ENCODE data around the gene BAZ2B. TPM values are rescaled to one million over a fixed set of nuclear protein-coding genes. Genes with fewer than 3 reads are reported as not detected.

Gene BAZ2B
- total and polyA plus RNA-seq, 2 experiments from 2014 or later = 51.7 to 62.9 TPM

DNA sequence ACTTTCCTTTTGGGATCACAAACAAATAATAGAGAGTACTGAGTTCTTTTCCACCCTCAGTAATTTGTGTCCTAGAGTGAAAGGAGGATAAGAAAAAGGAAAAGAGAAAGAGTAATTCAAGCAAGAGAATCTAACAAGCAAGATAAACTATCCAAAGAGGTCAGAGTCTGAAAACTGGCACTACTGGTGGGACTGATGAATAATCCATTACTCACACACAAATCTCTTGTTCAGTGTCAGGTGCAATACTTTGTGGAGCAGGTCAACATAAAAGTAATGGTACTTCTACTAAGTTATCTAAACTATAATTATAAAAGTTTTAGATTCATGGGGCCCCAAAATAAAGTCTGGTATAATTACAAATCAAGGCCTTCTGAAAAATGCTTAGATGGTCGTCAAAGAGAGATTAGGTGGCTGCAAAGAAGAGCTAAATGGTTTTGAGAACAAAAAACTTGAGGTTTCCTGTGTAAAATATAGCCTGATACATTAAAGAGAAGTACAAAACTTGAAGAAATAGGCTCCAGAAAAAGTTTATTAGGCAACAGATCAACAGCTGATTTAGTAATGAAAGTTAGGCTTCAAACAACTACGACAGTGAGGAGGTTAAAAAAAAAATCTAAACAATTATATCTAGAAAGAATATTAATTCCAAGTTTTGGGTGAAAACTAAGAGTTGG lies 109.4 kb downstream of the BAZ2B start (continued):
- TF ChIP-seq ZNF331 (CRISPR knock-in tag; IDR thresholded peaks at IDR 0.05; ENCODE audit: low read depth) (no peak), NANOG (IDR thresholded peaks at IDR 0.05; ENCODE audit: borderline replicate concordance) (no peak), EZH2phosphoT487 (IDR thresholded peaks at IDR 0.05; ENCODE audit: unreplicated experiment) (no peak)
- TF ChIP-seq, protein P1, sequence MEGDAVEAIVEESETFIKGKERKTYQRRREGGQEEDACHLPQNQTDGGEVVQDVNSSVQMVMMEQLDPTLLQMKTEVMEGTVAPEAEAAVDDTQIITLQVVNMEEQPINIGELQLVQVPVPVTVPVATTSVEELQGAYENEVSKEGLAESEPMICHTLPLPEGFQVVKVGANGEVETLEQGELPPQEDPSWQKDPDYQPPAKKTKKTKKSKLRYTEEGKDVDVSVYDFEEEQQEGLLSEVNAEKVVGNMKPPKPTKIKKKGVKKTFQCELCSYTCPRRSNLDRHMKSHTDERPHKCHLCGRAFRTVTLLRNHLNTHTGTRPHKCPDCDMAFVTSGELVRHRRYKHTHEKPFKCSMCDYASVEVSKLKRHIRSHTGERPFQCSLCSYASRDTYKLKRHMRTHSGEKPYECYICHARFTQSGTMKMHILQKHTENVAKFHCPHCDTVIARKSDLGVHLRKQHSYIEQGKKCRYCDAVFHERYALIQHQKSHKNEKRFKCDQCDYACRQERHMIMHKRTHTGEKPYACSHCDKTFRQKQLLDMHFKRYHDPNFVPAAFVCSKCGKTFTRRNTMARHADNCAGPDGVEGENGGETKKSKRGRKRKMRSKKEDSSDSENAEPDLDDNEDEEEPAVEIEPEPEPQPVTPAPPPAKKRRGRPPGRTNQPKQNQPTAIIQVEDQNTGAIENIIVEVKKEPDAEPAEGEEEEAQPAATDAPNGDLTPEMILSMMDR (conservative IDR thresholded peaks at IDR 0.05; ENCODE audit: low read depth in 2 of 2) = no peak
- TF ChIP-seq, protein P2, sequence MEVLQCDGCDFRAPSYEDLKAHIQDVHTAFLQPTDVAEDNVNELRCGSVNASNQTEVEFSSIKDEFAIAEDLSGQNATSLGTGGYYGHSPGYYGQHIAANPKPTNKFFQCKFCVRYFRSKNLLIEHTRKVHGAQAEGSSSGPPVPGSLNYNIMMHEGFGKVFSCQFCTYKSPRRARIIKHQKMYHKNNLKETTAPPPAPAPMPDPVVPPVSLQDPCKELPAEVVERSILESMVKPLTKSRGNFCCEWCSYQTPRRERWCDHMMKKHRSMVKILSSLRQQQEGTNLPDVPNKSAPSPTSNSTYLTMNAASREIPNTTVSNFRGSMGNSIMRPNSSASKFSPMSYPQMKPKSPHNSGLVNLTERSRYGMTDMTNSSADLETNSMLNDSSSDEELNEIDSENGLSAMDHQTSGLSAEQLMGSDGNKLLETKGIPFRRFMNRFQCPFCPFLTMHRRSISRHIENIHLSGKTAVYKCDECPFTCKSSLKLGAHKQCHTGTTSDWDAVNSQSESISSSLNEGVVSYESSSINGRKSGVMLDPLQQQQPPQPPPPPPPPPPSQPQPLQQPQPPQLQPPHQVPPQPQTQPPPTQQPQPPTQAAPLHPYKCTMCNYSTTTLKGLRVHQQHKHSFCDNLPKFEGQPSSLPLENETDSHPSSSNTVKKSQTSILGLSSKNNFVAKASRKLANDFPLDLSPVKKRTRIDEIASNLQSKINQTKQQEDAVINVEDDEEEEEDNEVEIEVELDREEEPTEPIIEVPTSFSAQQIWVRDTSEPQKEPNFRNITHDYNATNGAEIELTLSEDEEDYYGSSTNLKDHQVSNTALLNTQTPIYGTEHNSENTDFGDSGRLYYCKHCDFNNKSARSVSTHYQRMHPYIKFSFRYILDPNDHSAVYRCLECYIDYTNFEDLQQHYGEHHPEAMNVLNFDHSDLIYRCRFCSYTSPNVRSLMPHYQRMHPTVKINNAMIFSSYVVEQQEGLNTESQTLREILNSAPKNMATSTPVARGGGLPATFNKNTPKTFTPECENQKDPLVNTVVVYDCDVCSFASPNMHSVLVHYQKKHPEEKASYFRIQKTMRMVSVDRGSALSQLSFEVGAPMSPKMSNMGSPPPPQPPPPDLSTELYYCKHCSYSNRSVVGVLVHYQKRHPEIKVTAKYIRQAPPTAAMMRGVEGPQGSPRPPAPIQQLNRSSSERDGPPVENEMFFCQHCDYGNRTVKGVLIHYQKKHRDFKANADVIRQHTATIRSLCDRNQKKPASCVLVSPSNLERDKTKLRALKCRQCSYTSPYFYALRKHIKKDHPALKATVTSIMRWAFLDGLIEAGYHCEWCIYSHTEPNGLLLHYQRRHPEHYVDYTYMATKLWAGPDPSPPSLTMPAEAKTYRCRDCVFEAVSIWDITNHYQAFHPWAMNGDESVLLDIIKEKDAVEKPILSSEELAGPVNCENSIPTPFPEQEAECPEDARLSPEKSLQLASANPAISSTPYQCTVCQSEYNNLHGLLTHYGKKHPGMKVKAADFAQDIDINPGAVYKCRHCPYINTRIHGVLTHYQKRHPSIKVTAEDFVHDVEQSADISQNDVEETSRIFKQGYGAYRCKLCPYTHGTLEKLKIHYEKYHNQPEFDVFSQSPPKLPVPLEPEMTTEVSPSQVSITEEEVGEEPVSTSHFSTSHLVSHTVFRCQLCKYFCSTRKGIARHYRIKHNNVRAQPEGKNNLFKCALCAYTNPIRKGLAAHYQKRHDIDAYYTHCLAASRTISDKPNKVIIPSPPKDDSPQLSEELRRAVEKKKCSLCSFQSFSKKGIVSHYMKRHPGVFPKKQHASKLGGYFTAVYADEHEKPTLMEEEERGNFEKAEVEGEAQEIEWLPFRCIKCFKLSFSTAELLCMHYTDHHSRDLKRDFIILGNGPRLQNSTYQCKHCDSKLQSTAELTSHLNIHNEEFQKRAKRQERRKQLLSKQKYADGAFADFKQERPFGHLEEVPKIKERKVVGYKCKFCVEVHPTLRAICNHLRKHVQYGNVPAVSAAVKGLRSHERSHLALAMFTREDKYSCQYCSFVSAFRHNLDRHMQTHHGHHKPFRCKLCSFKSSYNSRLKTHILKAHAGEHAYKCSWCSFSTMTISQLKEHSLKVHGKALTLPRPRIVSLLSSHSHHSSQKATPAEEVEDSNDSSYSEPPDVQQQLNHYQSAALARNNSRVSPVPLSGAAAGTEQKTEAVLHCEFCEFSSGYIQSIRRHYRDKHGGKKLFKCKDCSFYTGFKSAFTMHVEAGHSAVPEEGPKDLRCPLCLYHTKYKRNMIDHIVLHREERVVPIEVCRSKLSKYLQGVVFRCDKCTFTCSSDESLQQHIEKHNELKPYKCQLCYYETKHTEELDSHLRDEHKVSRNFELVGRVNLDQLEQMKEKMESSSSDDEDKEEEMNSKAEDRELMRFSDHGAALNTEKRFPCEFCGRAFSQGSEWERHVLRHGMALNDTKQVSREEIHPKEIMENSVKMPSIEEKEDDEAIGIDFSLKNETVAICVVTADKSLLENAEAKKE (CRISPR knock-in tag; IDR thresholded peaks at IDR 0.05) = no peak

GRCh38 chr2:159506202-159506601 lies 110.1 kb downstream of the BAZ2B start:
- no peaks in the 10 kb centered on the region for H3K36me3 ChIP-seq (ENCODE audit: insufficient read depth)
- no peak overlapping the region for H2AFZ ChIP-seq
- H3K27ac ChIP-seq (ENCODE audit: low read depth) = no peak overlapping the region
- Mint-ChIP-seq H3K4me3 (no peak overlapping the region), H3K27ac (no peak overlapping the region), H3K36me3 (ENCODE audit: low read depth) (peaks cover 4% of the 10 kb centered on the region; the same call in 2 of the 3 replicates), H3K4me1 (no peaks in the 10 kb centered on the region), H3K27me3 (ENCODE audit: insufficient read depth, low read depth, poor library complexity) (peaks cover 2% of the 10 kb centered on the region), H3K9me3 (peaks cover 5% of the 10 kb centered on the region; the same call in 1 of the 3 replicates)
- H3K79me2 ChIP-seq (replicated peaks; ENCODE audit: insufficient read depth) = peaks cover 6% of the 10 kb centered on the region; the same call in 1 of the 2 replicates
- no peaks in the 10 kb centered on the region for H3K4me1 ChIP-seq (ENCODE audit: insufficient read depth)
- H3K4me2 ChIP-seq = no peak overlapping the region
- no peaks in the 10 kb centered on the region for H3K27me3 ChIP-seq (ENCODE audit: insufficient read depth)
- H3K4me3 ChIP-seq = no peak overlapping the region
- no peaks in the 10 kb centered on the region for H3K9me2 ChIP-seq (ENCODE audit: insufficient read depth)
- no peak for ATAC-seq
- no peak for DNase-seq (ENCODE audit: low spot score)
- no peaks in the 10 kb centered on the region for H3F3A ChIP-seq (replicated peaks; ENCODE audit: low read depth)
- H4K20me1 ChIP-seq (replicated peaks; ENCODE audit: insufficient read depth) = no peaks in the 10 kb centered on the region; the same call in 1 of the 2 replicates
- TF ChIP-seq EZH2 (IDR thresholded peaks at IDR 0.05; ENCODE audit: low read depth, unreplicated experiment) = no peak
- TF ChIP-seq, protein P2 (CRISPR knock-in tag; IDR thresholded peaks at IDR 0.05) = no peak

Measured in GM23338 (cell line).